ENCODE results near the gene PSMF1. TPM values are rescaled to one million over a fixed set of nuclear protein-coding genes. Genes with fewer than 3 reads are reported as not detected.

Gene PSMF1
- total RNA-seq, 1 donor from 2014 or later: 131 TPM

DNA sequence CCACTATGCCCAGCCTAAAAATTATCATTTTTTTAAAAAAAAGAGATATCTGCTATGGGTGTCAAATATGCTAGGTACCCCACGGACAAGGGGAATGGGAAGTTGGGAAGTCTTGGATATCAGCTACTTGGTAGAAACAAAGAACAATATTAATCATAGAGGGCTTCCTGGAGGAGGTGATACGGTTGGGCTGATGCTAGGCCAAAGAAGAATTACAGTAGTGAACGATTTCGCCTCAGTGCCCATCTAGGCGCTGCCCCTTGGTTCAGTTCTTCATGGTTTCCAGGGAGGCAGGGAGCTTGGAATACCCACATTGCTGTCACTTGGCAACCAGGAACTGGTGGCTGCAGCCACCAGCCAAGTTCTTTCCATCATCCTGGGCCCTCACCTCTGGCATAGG, 5.5 kb upstream of the PSMF1 start:
- H3K4me3 ChIP-seq: no peak overlapping the region

DNA sequence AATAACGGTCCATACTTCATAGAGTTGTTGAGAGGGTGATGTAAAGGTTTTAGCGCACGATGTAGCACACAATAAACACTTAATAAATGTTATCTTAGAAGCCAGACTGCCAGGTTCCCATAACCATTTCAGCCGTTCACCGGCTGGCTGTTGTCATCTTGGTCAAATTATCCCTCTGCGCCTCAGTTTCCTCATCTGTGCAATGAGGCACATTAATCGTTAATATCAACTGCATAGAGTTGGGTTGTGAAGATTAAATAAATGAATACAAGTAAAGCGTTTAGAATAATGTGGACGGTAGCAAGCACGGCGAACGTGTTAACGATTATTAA, 432 bp upstream of the PSMF1 start:
- no peak for TF ChIP-seq CTCF (IDR thresholded peaks at IDR 0.05)
- H3K4me3 ChIP-seq: peak overlapping the region; percentile 99
- no peaks in the 10 kb centered on the region for H3K9me3 ChIP-seq
- ATAC-seq (no peak), DNase-seq (no peak)
- no peaks in the 10 kb centered on the region for H3K27me3 ChIP-seq (ENCODE audit: low read depth)
- H3K4me1 ChIP-seq: peaks cover 48% of the 10 kb centered on the region
- H3K36me3 ChIP-seq: peaks cover 17% of the 10 kb centered on the region
- H3K27ac ChIP-seq: peak overlapping the region; percentile 84
- intact Hi-C loops (cut with DNase I): no loop called here

More for the DNA sequence above, 5.5 kb upstream of the PSMF1 start:
- DNase-seq (no peak), ATAC-seq (no peak)
- Histone ChIP-seq H3K9me3 (no peaks in the 10 kb centered on the region), H3K27me3 (ENCODE audit: low read depth) (no peaks in the 10 kb centered on the region), H3K36me3 (no peaks in the 10 kb centered on the region), H3K27ac (no peak overlapping the region), H3K4me1 (peaks cover 5% of the 10 kb centered on the region)
- TF ChIP-seq CTCF (IDR thresholded peaks at IDR 0.05): no peak
- intact Hi-C loops (cut with DNase I): no loop called here

DNA sequence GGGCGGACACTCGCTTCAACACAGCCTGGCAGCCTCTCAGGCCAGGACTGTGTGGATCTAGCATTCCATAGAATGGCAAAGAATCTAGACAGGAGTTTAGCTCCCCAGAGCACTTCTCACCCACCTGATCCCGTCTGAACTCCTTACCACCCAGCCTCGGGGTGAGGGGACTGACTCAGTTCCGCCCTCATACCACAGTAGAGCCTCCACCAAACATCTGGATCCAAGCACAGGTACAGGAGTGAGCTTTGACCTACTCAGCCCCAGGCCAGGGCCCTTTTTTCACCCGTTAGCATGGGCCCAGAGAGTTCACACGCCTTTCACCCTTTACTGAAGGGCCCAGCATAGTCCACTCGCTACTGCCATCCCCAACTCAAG, 715 bp downstream of the PSMF1 start:
- peak overlapping the region; percentile 99 for H3K4me3 ChIP-seq
- no peaks in the 10 kb centered on the region for H3K27me3 ChIP-seq (ENCODE audit: low read depth)
- peaks cover 25% of the 10 kb centered on the region for H3K36me3 ChIP-seq
- TF ChIP-seq CTCF (IDR thresholded peaks at IDR 0.05): no peak
- peaks cover 57% of the 10 kb centered on the region for H3K4me1 ChIP-seq
- intact Hi-C loops (cut with DNase I): no loop called here
- ATAC-seq: no peak
- H3K9me3 ChIP-seq: no peaks in the 10 kb centered on the region
- DNase-seq: no peak
- peak overlapping the region; percentile 84 for H3K27ac ChIP-seq

DNA sequence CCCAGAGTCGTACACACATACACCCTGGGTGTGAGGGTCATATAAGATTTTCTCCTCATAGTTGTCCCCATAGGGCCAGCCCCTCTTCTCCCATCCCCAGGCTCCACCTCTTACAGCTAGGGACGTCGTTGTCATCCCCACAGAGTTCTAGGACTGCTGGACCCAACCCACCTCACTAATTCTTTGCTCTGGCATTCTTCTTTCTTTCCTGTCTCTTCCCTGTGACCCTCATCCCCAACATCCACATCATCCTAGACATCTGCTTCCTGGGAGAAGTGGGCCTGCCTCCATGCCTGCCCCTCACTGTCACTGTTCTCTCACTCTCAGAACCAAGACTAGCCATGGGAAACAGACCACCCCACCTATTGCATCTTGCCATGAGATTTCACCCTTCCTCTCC, 1.1 kb downstream of the PSMF1 start:
- no peak for TF ChIP-seq CTCF (IDR thresholded peaks at IDR 0.05)
- intact Hi-C loops (cut with DNase I): no loop called here
- DNase-seq (no peak), ATAC-seq (no peak)
- Histone ChIP-seq H3K36me3 (peaks cover 27% of the 10 kb centered on the region), H3K9me3 (no peaks in the 10 kb centered on the region), H3K4me3 (peak overlapping the region; percentile 99), H3K4me1 (peaks cover 61% of the 10 kb centered on the region), H3K27me3 (ENCODE audit: low read depth) (no peaks in the 10 kb centered on the region), H3K27ac (peak overlapping the region; percentile 84)

GRCh38 chr20:1121429-1121828, 3.0 kb downstream of the PSMF1 start:
- H3K9me3 ChIP-seq: no peaks in the 10 kb centered on the region
- ATAC-seq (no peak), DNase-seq (no peak)
- intact Hi-C loops (cut with DNase I): no loop called here
- peaks cover 46% of the 10 kb centered on the region for H3K36me3 ChIP-seq
- no peaks in the 10 kb centered on the region for H3K27me3 ChIP-seq (ENCODE audit: low read depth)
- peaks cover 66% of the 10 kb centered on the region for H3K4me1 ChIP-seq
- no peak for TF ChIP-seq CTCF (IDR thresholded peaks at IDR 0.05)
- H3K27ac ChIP-seq: peak overlapping the region; percentile 53
- H3K4me3 ChIP-seq: no peak overlapping the region
